Neural cell (in vitro differentiated cells): ENCODE data around the gene NPAS3. TPM values are rescaled to one million over a fixed set of nuclear protein-coding genes. Genes with fewer than 3 reads are reported as not detected.

ENCODE experiments used
- H2AFZ ChIP-seq: fragments of 200-600, 300-800 bp; sonication (generic), shearing (Covaris generic); 2 replicates; pipeline ENCODE4 v1.6.0; 2014; ENCODE audit warnings: low read depth, mild to moderate bottlenecking, antibody characterized with exemption, low read length, moderate library complexity
- H3F3A ChIP-seq: fragments of 200-600 bp; shearing (Covaris generic); 2 replicates; pipeline ENCODE4 v1.6.1; 2016; ENCODE audit warnings: mild to moderate bottlenecking, moderate library complexity, mixed read lengths, antibody characterized with exemption, low read length; ENCODE audit not compliant: insufficient read depth, poor library complexity, severe bottlenecking
- H3K27ac ChIP-seq: fragments of 200-600, 300-800 bp; sonication (generic), shearing (Covaris generic); 2 replicates; pipeline ENCODE4 v1.5.1; 2014; ENCODE audit warnings: mild to moderate bottlenecking, low read length, moderate library complexity
- H3K27me3 ChIP-seq: fragments of 300-800, 200-600 bp; sonication (generic), shearing (Covaris generic); 2 replicates; pipeline ENCODE4 v1.6.0; 2014; ENCODE audit warnings: mild to moderate bottlenecking, low read depth, low read length, moderate library complexity; ENCODE audit not compliant: insufficient read depth
- H3K36me3 ChIP-seq: fragments of 300-800, 200-600 bp; sonication (generic), shearing (Covaris generic); 2 replicates; pipeline ENCODE4 v1.5.1; 2014; ENCODE audit warnings: mild to moderate bottlenecking, antibody characterized with exemption, low read length, moderate library complexity; ENCODE audit not compliant: insufficient read depth
- H3K4me2 ChIP-seq: fragments of 300-800, 200-600 bp; sonication (generic), shearing (Covaris generic); 2 replicates; pipeline ENCODE4 v1.6.0; 2014; ENCODE audit warnings: mild to moderate bottlenecking, low read length
- H3K4me3 ChIP-seq: fragments of 300-800, 200-600 bp; sonication (generic), shearing (Covaris generic); 2 replicates; pipeline ENCODE4 v1.5.1; 2014; ENCODE audit warnings: mild to moderate bottlenecking, low read length, moderate library complexity
- H3K79me2 ChIP-seq: fragments of 200-600 bp; shearing (Covaris generic); replicated peaks from 2 replicates; pipeline ENCODE4 v1.6.0; 2014; ENCODE audit warnings: mild to moderate bottlenecking, low read length, moderate library complexity; ENCODE audit not compliant: insufficient read depth
- H3K9ac ChIP-seq: fragments of 300-800, 200-600 bp; sonication (generic), shearing (Covaris generic); 2 replicates; pipeline ENCODE4 v1.6.1; 2016; ENCODE audit warnings: mild to moderate bottlenecking, low read length, mixed read lengths
- H3K9me2 ChIP-seq: fragments of 200-600 bp; shearing (Covaris generic); 2 replicates; pipeline ENCODE4 v1.6.1; 2016; ENCODE audit warnings: mild to moderate bottlenecking, low read length, mixed read lengths; ENCODE audit not compliant: insufficient read depth
- H3K9me3 ChIP-seq: fragments of 200-600, 300-800 bp; sonication (generic), shearing (Covaris generic); 2 replicates; pipeline ENCODE4 v1.6.1; 2016; ENCODE audit warnings: mild to moderate bottlenecking, mixed run types, low read length, moderate library complexity, mixed read lengths
- H4K20me1 ChIP-seq: fragments of 200-600 bp; shearing (Covaris generic); 2 replicates; pipeline ENCODE4 v1.6.1; 2016; ENCODE audit warnings: mild to moderate bottlenecking, mixed run types; ENCODE audit not compliant: insufficient read depth
- CTCF ChIP-seq: fragments of 450-650 bp; IDR thresholded peaks from 2 replicates; pipeline ENCODE4 v1.5.1; 2014; ENCODE audit warnings: antibody characterized with exemption, mild to moderate bottlenecking, moderate library complexity; ENCODE audit not compliant: poor library complexity, severe bottlenecking
- EP300 ChIP-seq: fragments of 450-650 bp; conservative IDR thresholded peaks from 2 replicates; pipeline ENCODE4 v1.6.1; 2014; ENCODE audit warnings: antibody characterized with exemption, mild to moderate bottlenecking, moderate library complexity; ENCODE audit not compliant: poor library complexity, severe bottlenecking
- EZH2 ChIP-seq: fragments of 200-600, 300-800 bp; shearing (Covaris generic), sonication (generic); IDR thresholded peaks from 2 replicates; pipeline ENCODE4 v1.6.1; 2014; ENCODE audit warnings: antibody characterized with exemption, low read length, borderline replicate concordance, mild to moderate bottlenecking; ENCODE audit not compliant: insufficient read depth, poor library complexity, severe bottlenecking
- MXI1 ChIP-seq: fragments of 450-650 bp; conservative IDR thresholded peaks from 2 replicates; pipeline ENCODE4 v1.6.1; 2014; ENCODE audit warnings: antibody characterized with exemption, mild to moderate bottlenecking; ENCODE audit not compliant: poor library complexity, severe bottlenecking
- POLR2AphosphoS5 ChIP-seq: IDR thresholded peaks from 2 replicates; pipeline ENCODE4 v1.6.1; 2012
- RAD21 ChIP-seq: fragments of 450-650 bp; conservative IDR thresholded peaks from 2 replicates; pipeline ENCODE4 v1.6.1; 2014; ENCODE audit warnings: antibody characterized with exemption, mild to moderate bottlenecking, moderate library complexity
- REST ChIP-seq: IDR thresholded peaks from 2 replicates; pipeline ENCODE4 v1.6.1; 2012; ENCODE audit warnings: borderline replicate concordance
- SMC3 ChIP-seq: fragments of 450-650 bp; conservative IDR thresholded peaks from 2 replicates; pipeline ENCODE4 v1.6.1; 2014; ENCODE audit warnings: antibody characterized with exemption, mild to moderate bottlenecking, moderate library complexity; ENCODE audit not compliant: poor library complexity
- TAF1 ChIP-seq: IDR thresholded peaks from 2 replicates; pipeline ENCODE4 v1.6.1; 2012; ENCODE audit warnings: low read depth
- polyA plus RNA-seq: library from polyadenylated mRNA; depleted of rRNA; stranded (reverse); fragments of >200 nt; gene quantifications from 2 replicates; pipeline ENCODE4 v1.2.3, GENCODE V29; 2014

NPAS3 gene
- polyA plus RNA-seq, 1 donor from 2014 or later = 1.3 TPM

- Histone ChIP-seq H3K4me3 (no peak overlapping the region), H3K9ac (no peak overlapping the region), H3K27me3 (no peaks in the 10 kb centered on the region), H4K20me1 (no peaks in the 10 kb centered on the region), H3K9me3 (no peaks in the 10 kb centered on the region), H3K79me2 (no peaks in the 10 kb centered on the region), H2AFZ (no peak overlapping the region), H3K4me2 (no peak overlapping the region), H3K9me2 (no peaks in the 10 kb centered on the region), H3F3A (no peaks in the 10 kb centered on the region), H3K36me3 (no peaks in the 10 kb centered on the region), H3K27ac (no peak overlapping the region)
- TF ChIP-seq RAD21 (no peak), TAF1 (no peak), CTCF (no peak), SMC3 (no peak), REST (no peak), EZH2 (no peak), POLR2AphosphoS5 (no peak), MXI1 (no peak), EP300 (no peak)
Observed at GRCh38 chr14:33592297-33592696, 653.6 kb downstream of the NPAS3 start.

DNA sequence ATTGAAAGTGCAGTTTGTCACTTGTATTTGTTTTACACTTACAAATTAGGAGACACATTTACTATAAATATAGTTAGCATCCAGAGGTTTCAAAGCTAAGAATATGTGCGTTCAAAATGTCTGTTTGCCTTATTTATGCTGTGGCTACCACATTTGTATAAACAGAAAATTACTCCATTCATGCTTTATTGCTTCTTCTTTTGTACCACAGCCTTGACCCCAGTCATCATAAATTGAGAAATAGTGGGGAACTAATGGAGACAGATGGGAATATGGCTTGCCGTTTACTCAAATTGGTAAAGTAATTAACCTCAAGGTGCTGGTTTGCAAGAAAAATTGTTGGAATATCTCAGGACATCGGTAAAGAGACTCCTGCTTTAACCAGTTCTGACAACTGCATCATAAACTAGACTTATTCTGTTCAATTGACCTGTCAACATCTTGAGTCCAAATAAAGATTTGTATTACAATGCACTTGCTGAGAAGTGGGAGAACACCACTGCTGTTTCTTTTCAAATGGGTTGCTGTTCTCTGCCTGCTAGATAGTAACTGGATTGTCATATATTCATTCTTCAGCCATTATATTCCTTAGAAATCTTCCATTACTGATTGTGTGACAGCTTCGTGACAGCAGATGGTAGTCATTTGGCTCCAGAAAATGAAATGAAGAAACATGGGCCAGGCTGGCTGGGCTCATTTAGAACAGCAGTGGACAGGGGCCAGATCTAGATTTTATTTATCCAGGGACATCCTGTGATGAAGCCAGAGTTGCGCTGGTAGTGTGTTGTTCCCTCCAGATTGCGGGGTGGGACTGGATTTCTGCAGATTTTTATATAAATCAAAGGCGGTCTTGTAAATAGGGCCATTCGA is 657.8 kb downstream of the NPAS3 start:
- H3K79me2 ChIP-seq = no peaks in the 10 kb centered on the region
- no peaks in the 10 kb centered on the region for H3K9me2 ChIP-seq
- H3K4me2 ChIP-seq = no peak overlapping the region
- H3K27me3 ChIP-seq = no peaks in the 10 kb centered on the region
- no peaks in the 10 kb centered on the region for H3K9me3 ChIP-seq
- no peak overlapping the region for H3K9ac ChIP-seq
- no peaks in the 10 kb centered on the region for H3F3A ChIP-seq
- no peak overlapping the region for H2AFZ ChIP-seq
- H4K20me1 ChIP-seq = no peaks in the 10 kb centered on the region
- H3K36me3 ChIP-seq = no peaks in the 10 kb centered on the region
- no peak overlapping the region for H3K4me3 ChIP-seq
- TF ChIP-seq SMC3 (no peak), REST (no peak), EP300 (peak; percentile 79), RAD21 (no peak), POLR2AphosphoS5 (peak; percentile 32), MXI1 (no peak)
- no peak overlapping the region for H3K27ac ChIP-seq
